Stimulated activated CD4-positive, alpha-beta T cell treated with anti-CD3 and anti-CD28 coated beads, Interleukin-4, amount 100 ng/mL, for 48 hours (primary cell): ENCODE data around the gene FAM32A.

Source experiments
- DNase-seq, 2 donors: peaks; one replicate each; pipeline ENCODE4 v3.0.0-alpha.2; 2020; ENCODE audit warnings: low read depth in 2 of 2

FAM32A gene

GRCh38 chr19:16202320-16203255 lies 17.4 kb downstream of the FAM32A start:
- DNase-seq = no peak

- DNase-seq = no peak
Measured at GRCh38 chr19:16203256-16204004, 18.2 kb downstream of the FAM32A start.

GRCh38 chr19:16204005-16204294 lies 18.7 kb downstream of the FAM32A start:
- DNase-seq = no peak

- DNase-seq = no peak
Measured at GRCh38 chr19:16205205-16206045, 20.2 kb downstream of the FAM32A start.

GRCh38 chr19:16206046-16206605 lies 20.9 kb downstream of the FAM32A start:
- no peak for DNase-seq

- no peak for DNase-seq
Measured at GRCh38 chr19:16206637-16207036, 21.4 kb downstream of the FAM32A start.

GRCh38 chr19:16207063-16207462 lies 21.9 kb downstream of the FAM32A start:
- no peak for DNase-seq

- DNase-seq = no peak
Measured at GRCh38 chr19:16207490-16208025, 22.3 kb downstream of the FAM32A start.

- no peak for DNase-seq
Measured at GRCh38 chr19:16208064-16208759, 23.0 kb downstream of the FAM32A start.

- DNase-seq = no peak
Measured at GRCh38 chr19:16208847-16209665, 23.8 kb downstream of the FAM32A start.

GRCh38 chr19:16210168-16210567 lies 25.0 kb downstream of the FAM32A start:
- DNase-seq = no peak

- DNase-seq = no peak
Measured at GRCh38 chr19:16213076-16213475, 27.9 kb downstream of the FAM32A start.

GRCh38 chr19:16216744-16217670 lies 31.8 kb downstream of the FAM32A start:
- no peak for DNase-seq

GRCh38 chr19:16217716-16218451 lies 32.7 kb downstream of the FAM32A start:
- DNase-seq = no peak

GRCh38 chr19:16218851-16219250 lies 33.6 kb downstream of the FAM32A start:
- no peak for DNase-seq

GRCh38 chr19:16222806-16223205 lies 37.6 kb downstream of the FAM32A start:
- no peak for DNase-seq

- DNase-seq = no peak
Measured at GRCh38 chr19:16223746-16224145, 38.5 kb downstream of the FAM32A start.
